CD1c-positive myeloid dendritic cell (primary cell): ENCODE measurements around the gene BASP1.

ENCODE experiments used
- DNase-seq: peaks from one replicate; pipeline ENCODE4 v3.0.0-alpha.2; 2016; ENCODE audit errors: extremely low spot score

The BASP1 gene, protein sequence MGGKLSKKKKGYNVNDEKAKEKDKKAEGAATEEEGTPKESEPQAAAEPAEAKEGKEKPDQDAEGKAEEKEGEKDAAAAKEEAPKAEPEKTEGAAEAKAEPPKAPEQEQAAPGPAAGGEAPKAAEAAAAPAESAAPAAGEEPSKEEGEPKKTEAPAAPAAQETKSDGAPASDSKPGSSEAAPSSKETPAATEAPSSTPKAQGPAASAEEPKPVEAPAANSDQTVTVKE

DNA sequence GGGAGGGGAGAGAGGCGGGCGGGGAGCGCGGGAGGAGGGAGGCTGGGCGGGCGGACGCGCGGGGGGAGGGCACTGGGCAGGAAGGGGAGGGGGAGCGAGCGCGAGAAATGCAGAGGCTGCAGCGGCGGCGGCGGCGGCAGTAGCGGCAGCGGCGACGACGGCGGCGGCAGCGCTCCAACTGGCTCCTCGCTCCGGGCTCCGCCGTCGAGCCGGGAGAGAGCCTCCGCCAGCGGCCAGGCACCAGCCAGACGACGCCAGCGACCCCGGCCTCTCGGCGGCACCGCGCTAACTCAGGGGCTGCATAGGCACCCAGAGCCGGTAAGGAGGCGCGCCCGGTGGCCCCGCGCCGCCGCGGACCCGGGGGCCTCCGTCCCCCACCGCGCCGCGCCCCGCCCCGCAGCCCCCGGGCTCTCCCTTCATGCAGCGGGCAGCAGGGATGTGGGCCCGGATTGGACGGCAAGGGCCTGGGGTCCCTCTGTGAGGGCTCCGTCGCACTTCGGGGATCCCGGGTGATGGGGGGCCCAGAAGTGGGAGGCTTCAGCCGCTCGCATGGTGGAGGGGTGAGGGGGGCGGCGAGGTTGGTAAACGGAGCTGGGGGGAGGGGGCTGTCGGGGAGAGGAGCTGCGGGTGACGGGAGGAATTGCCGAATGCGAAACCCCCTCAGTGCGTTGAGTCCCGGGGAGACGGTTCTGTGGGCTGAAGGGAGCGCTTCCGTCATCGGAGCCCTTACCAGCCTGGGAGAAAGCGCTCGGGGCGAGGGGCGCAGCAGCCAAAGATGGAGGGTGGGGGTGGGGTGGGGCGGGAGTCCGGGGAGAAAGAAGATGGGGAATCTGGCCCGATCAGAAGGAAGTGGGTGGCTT is at the start of gene BASP1:
Gene BASP1 (plus strand): TSS at position 139 of the 860 bp plus-strand sequence. CDS start 57,586 bp downstream, outside the sequence.
- peak; percentile 64 for DNase-seq

DNA sequence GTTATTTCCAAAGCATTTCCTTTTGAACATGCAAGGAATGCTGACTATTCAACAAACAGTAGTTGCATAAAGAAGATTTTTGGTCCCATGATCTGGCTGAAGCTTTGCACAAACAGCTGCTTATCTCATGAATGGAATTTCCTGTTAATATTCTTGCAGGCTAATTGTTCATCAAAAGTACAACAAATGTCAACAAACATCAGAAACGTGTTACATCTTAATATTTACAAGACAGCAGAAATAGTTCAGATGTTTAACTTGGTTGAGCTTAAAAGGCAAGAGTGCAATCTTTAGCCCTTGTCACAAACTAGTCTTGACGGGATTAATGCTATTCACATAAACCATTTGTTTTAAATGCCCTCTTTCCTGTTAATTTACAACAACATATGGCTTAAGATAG is 47.9 kb upstream of the BASP1 start:
- no peak for DNase-seq

DNA sequence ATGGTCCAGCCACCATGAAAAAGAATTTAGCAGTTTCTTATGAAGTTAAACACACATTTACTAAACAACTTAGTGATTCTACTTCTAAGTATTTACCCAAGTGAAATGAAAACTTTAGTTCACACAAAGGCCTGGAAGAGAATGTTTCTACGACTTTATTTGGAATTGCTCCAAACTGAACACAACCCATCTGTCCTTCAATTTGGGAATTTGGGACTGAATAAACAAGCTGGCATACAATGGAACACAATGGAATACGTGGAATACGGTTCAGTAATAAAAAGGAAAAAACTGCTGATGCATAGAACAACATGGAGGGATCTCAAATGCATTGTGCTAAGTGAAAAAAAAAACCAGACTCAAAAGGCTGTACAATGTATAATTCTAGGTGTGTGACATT is 44.6 kb upstream of the BASP1 start:
- DNase-seq = no peak

DNA sequence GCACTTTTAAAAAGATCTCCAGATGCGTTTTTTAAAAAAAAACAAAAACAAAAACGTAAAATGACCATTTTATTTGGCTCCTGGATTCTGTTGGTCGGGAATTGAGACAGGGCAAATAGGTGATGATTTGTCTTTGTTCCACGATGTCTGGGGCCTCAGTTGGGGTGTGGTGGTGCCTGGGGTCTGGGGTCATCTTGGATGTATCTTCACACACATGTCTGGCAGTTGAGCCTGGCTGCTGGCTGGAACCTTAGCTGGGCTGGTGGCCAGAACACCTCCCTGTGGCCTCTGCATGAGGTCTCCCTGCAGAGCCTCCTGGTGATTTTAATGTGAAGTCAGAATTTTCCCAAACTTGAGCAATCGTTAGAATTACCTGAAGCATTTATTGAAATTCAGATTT is 42.5 kb upstream of the BASP1 start:
- DNase-seq = no peak

DNA sequence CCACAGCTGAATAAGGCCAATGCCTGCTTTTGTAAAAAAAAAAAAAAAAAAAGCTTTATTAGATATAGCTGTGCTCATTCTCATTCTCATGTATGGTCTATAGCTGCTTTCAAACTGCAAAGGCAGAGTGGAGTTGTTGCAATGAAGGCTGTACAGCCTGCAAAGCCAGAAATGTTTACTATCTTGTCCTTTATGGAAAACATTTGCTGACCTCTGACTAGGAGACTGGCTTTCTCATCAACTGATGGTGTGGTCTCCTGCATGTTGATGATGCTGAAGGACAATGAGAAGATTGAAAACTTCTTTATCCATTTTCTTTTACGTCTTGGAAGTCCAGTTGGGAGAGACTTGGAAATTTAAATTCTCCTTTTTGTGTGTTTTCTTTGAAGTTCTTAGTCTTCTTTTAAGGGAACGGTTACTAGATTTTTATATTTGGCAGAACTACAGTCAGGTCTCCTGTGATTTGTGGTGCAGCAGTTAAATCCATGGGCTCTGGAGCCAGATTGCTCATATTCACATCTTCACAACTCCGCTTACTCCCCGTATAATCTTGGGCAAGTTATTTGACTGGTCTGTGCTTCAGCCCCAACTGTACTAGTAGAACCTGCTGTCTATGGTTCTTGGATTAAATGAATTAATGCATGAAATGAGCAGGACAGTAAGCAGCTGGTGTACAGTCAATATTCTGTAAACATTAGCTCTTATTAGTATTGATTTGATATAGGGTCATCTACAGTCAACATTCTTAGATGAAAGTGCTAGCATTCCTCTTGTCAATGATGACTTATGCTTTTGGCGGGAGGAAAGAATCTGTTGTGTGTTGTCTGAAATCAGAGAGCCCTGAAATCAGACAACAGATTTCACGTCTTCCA is 39.7 kb upstream of the BASP1 start:
- DNase-seq = no peak

DNA sequence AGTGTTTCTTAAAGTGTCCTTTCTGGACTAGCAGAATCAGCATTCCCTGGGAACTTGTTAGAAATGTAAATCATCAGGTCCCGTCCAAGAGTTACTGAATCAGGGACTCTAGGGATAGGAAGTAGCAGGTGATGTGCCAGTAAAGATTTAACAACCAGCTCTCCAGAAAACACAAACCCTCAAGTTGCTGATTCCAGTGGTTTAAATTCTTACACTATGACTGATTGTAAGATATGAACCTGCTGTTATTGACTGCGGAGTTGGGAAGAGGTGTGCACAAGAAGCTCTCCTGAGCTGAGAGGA is 39.1 kb upstream of the BASP1 start:
- no peak for DNase-seq

- no peak for DNase-seq
Observed at GRCh38 chr5:17180330-17180843, 37.0 kb upstream of the BASP1 start.

- DNase-seq = no peak
Observed at GRCh38 chr5:17180864-17181723, 36.3 kb upstream of the BASP1 start.

DNA sequence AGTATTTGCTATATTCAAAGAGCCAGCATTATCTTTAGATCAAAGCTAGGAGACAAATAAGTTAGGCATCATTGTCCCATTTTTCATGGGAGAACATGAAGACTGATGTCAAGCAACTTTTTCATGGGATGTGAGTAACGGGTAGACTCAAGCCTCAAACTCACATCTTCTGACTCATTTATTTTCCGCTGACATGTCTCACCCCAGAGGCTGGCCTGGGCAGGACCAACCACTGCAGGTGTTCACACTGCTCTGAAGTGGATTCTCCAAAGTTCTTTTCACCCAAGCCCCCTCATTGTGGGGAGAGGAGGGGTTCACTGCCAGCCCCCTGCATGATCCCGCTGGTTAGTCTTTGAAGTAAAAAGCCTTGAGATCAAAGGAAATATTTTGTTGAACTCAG is 34.9 kb upstream of the BASP1 start:
- no peak for DNase-seq

DNA sequence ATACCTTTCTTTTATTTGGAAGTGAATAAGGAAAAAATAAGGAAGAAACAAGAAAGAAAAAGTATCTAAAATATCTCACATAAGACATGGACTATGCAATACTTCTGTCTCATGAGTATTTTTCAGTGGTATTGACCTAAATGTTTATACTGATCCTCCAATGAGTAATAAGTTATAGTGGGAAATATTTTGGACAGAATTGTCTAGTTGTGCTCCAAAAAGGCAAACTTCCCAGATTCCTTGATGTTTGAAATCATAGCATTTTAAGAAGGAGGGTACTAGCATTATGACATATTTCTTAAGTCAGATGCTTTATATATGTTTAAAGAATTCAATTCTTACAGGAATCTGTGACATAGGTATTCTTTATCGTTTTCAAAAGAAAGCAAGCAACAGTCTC is 34.5 kb upstream of the BASP1 start:
- DNase-seq = no peak

GRCh38 chr5:17183831-17184230 is 33.6 kb upstream of the BASP1 start:
- no peak for DNase-seq

GRCh38 chr5:17184588-17184987 is 32.8 kb upstream of the BASP1 start:
- DNase-seq = no peak

GRCh38 chr5:17185349-17185748 is 32.1 kb upstream of the BASP1 start:
- no peak for DNase-seq

DNA sequence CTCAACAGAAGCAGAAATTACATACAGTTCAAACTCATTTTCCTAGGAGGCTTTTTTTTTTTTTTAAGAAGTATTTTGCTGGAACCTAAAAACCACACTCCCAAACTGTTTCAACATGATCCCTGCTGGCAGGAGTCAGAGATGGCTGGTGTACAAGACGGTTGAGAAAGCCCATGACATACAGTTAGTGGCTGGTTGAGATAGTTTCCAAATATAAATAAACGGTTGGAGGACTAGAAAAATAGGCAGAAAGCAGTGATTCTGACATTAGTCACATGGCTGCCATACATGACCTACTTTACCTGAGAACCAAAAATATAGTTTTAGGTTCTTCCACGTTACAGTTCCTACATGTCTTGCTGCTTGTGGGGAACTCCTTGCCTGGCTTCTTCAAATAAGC is 31.7 kb upstream of the BASP1 start:
- no peak for DNase-seq

- DNase-seq = no peak
Observed at GRCh38 chr5:17186256-17186655, 31.2 kb upstream of the BASP1 start.

GRCh38 chr5:17187011-17187785 is 30.2 kb upstream of the BASP1 start:
- no peak for DNase-seq

DNA sequence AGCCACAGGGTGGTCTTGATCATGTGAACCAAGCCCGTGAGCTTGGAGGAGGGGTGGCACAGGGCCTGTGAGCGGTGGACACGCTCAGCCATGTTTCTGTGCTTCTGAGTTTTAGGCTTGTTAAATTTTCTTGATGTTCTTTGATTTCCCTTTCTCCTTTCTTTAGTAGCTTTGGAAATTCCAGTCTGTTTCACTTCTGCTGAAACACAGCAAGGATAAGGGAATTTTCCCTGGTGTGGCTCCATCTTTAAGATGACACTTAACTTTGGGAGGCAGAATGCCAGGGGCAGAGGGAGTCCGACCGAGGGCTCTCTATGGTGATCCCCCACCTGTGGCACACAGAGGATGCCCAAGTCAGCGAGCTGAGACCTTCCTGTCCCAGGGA is 29.7 kb upstream of the BASP1 start:
- DNase-seq = no peak

GRCh38 chr5:17189381-17190036 is 27.9 kb upstream of the BASP1 start:
- peak; percentile 76 for DNase-seq

- DNase-seq = peak; percentile 62
Observed at GRCh38 chr5:17190242-17190778, 27.1 kb upstream of the BASP1 start.
